Upper lobe of left lung (tissue), 6 donors: ENCODE measurements around the gene ERG. TPM values are rescaled to one million over a fixed set of nuclear protein-coding genes. Genes with fewer than 3 reads are reported as not detected.

Experiments
- ATAC-seq, 2 donors: fragments of 200-7000 bp; cut with Tn5 transposase; one replicate each; pipeline ENCODE4 v1.9.1; 2022; ENCODE audit warnings: mild to moderate bottlenecking in 2 of 2, moderate library complexity in 2 of 2; ENCODE audit not compliant: low FRiP score in 2 of 2
- DNase-seq, 2 donors: peaks; one replicate each; pipeline ENCODE4 v3.0.0-alpha.2; 2019 to 2020
- H3K27ac ChIP-seq, 4 donors: fragments of 200-600 bp; sonication (generic); one replicate each; pipeline ENCODE4 v1.5.1; 2016 to 2019
- H3K27me3 ChIP-seq, 4 donors: fragments of 200-600 bp; sonication (generic); one replicate each; pipeline ENCODE4 v1.5.1; 2017 to 2019
- H3K36me3 ChIP-seq, 4 donors: fragments of 200-600 bp; sonication (generic); one replicate each; pipeline ENCODE4 v1.5.1; 2016 to 2019
- H3K4me1 ChIP-seq, 4 donors: fragments of 200-600 bp; sonication (generic); one replicate each; pipeline ENCODE4 v1.5.1; 2018 to 2019
- H3K4me3 ChIP-seq, 4 donors: fragments of 200-600 bp; sonication (generic); one replicate each; pipeline ENCODE4 v1.5.1; 2017 to 2019; ENCODE audit warnings: mild to moderate bottlenecking in 2 of 4, moderate library complexity in 1 of 4
- H3K9me3 ChIP-seq, 4 donors: fragments of 200-600 bp; sonication (generic); one replicate each; pipeline ENCODE4 v1.5.1; 2018 to 2019
- EP300 ChIP-seq, 4 donors: sonication (generic); formaldehyde crosslinking; IDR thresholded peaks; one replicate each; pipeline ENCODE4 v1.5.1; 2017; ENCODE audit warnings: antibody characterized with exemption in 4 of 4, control low read depth in 2 of 4
- POLR2A ChIP-seq, 4 donors: fragments of 450-650 bp; IDR thresholded peaks; one replicate each; pipeline ENCODE4 v1.5.1; 2016 to 2017; ENCODE audit warnings: antibody characterized with exemption in 4 of 4, mild to moderate bottlenecking in 2 of 4
- POLR2AphosphoS5 ChIP-seq, 2 donors: sonication (generic); formaldehyde crosslinking; IDR thresholded peaks; one replicate each; pipeline ENCODE4 v1.5.1; 2017; ENCODE audit warnings: antibody characterized with exemption in 2 of 2
- WGBS, 2 donors: methylation state at CpG; one replicate each; pipeline ENCODE4 v1.1.5; 2017 to 2018; 5-methylcytosine and 5-hydroxymethylcytosine counted together
- total RNA-seq, 6 donors: library from RNA; depleted of rRNA in 4 of 6; stranded (reverse); fragments of >200 nt in 4 of 6; gene quantifications; one replicate each; pipeline versions ENCODE4 v1.1.0 to v1.2.1, GENCODE V29; 2016 to 2021
- TF ChIP-seq, protein P1 (sequence below), 6 experiments: fragments of 450-650 bp in 4 of 6; fragments of 200-600 bp in 2 of 6; sonication (generic) in 2 of 6; IDR thresholded peaks; one replicate each; pipeline ENCODE4 v1.5.1; 2016 to 2019; ENCODE audit warnings: antibody characterized with exemption in 6 of 6
- donor health status: DM: no; HTN: no; CAD: no; lungs with moderate emphysema.
- donor health status: DM: no; HTN: yes; CAD: no; lungs with severe emphysema.

ERG gene
- total RNA-seq, 6 donors from 2014 or later = 14.7 to 38.9 (median 18.1) TPM

DNA sequence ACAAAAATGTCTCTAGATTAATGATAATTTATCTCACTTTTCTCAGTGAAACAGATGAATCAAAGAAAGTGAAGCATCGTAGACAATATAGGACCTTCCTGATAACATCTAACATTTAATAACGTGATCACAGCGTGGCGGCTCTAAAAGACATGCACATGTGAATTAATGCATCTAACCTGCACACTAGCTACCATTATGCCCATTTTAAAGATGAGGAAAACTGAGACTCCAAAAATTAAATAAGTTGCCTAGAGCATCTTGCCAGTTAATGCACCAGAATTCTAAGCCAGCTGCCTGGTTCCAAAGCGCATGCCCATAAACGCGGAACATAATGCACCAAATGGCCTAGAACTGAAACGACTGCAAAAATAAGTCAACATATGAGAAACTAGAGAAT is 23.5 kb downstream of the ERG start:
- peak overlapping the region in 3 of 4 donors; percentile 53 to 82 (median 60) for H3K27ac ChIP-seq

DNA sequence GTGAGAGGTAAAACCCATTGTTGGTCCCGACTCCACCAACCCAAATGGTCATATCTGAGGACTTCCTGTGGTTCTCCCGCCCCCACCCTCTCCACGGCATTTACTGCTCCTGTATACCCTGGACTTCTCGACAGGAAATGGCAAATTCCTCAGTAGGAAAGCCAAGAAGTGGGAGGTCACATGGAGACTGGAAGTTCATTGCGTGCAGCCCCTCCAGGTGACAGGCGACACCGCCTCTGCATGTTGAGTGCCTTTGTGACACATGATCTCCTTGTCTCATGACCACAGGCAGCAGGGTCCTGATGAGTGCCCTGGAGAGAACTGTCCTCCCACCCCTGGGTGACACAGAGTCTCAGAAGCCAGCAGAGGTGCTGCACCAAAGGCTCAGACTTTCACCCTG is 24.2 kb downstream of the ERG start:
- H3K36me3 ChIP-seq = no peaks in the 10 kb centered on the region
- H3K27ac ChIP-seq = peak overlapping the region; percentile 16 to 82 (median 36)
- DNase-seq (no peak), ATAC-seq (peak in 1 of 2 donors; percentile 42)
- 37 to 43% methylated on average over 4 to 7 of the region's 7 CpGs for WGBS, 2 donors
- peaks cover 10 to 41% (median 35%) of the 10 kb centered on the region in 4 donors for H3K4me1 ChIP-seq
- TF ChIP-seq, protein P1, sequence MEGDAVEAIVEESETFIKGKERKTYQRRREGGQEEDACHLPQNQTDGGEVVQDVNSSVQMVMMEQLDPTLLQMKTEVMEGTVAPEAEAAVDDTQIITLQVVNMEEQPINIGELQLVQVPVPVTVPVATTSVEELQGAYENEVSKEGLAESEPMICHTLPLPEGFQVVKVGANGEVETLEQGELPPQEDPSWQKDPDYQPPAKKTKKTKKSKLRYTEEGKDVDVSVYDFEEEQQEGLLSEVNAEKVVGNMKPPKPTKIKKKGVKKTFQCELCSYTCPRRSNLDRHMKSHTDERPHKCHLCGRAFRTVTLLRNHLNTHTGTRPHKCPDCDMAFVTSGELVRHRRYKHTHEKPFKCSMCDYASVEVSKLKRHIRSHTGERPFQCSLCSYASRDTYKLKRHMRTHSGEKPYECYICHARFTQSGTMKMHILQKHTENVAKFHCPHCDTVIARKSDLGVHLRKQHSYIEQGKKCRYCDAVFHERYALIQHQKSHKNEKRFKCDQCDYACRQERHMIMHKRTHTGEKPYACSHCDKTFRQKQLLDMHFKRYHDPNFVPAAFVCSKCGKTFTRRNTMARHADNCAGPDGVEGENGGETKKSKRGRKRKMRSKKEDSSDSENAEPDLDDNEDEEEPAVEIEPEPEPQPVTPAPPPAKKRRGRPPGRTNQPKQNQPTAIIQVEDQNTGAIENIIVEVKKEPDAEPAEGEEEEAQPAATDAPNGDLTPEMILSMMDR (IDR thresholded peaks at IDR 0.05) = no peak
- TF ChIP-seq EP300 (IDR thresholded peaks at IDR 0.05) (peak in 3 of 4 donors; percentile 58 to 63 (median 60)), POLR2AphosphoS5 (IDR thresholded peaks at IDR 0.05) (peak; percentile 56 to 79)
- no peaks in the 10 kb centered on the region for H3K27me3 ChIP-seq
- no peak overlapping the region for H3K4me3 ChIP-seq
- H3K9me3 ChIP-seq = no peaks in the 10 kb centered on the region

More for the DNA sequence above, 23.5 kb downstream of the ERG start:
- Histone ChIP-seq H3K36me3 (no peaks in the 10 kb centered on the region), H3K4me3 (no peak overlapping the region), H3K27me3 (no peaks in the 10 kb centered on the region), H3K9me3 (no peaks in the 10 kb centered on the region), H3K4me1 (peaks cover 10 to 44% (median 35%) of the 10 kb centered on the region in 4 donors)
- DNase-seq (no peak), ATAC-seq (no peak)
- TF ChIP-seq POLR2A (IDR thresholded peaks at IDR 0.05) = no peak
- TF ChIP-seq POLR2AphosphoS5 (IDR thresholded peaks at IDR 0.05) = no peak
- TF ChIP-seq, protein P1 (IDR thresholded peaks at IDR 0.05) = no peak
- no peak for TF ChIP-seq EP300 (IDR thresholded peaks at IDR 0.05)
- WGBS, 2 donors = 85 to 92% methylated on average over 8 of the region's 8 CpGs

DNA sequence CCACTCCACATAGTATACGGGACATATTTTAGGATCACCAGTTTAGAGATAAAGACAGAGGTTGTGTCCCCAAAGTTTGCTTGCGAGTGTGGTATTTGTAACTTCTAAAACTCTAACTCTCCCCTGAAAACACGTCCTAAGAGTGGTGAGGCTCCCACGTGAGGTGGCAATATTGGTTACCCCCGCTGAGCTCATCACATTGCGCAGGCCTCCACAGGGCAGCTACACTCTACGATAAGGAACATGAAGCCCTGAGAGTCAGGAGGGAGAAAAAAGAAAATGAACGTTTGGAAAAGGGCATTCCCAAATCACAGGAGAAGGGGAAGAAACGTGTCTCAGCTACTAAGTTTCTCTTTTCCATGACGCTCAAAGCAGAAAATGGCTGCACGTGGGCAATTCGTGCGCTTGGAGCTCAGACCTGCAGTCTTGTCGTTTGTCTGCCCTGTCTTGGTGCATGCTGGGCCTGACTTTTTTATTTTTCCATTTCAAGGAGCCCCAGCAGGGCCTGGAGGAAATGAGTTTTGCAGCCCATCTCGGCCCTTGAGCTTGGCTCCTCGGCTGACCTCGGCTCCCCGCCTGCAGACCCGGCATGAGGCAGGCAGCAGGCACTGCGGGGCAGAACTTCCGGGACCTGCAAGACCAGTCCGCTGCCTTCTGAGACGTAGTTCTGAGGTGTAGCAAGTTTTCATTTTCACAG is 25.7 kb downstream of the ERG start:
- no peaks in the 10 kb centered on the region for H3K9me3 ChIP-seq
- H3K4me3 ChIP-seq = peak overlapping the region in 2 of 4 donors; percentile 17 to 28
- DNase-seq (peak in 1 of 2 donors; percentile 41), ATAC-seq (no peak)
- peak overlapping the region in 2 of 4 donors; percentile 0 to 44 for H3K27ac ChIP-seq
- TF ChIP-seq POLR2A (IDR thresholded peaks at IDR 0.05) = no peak
- TF ChIP-seq EP300 (IDR thresholded peaks at IDR 0.05) = no peak
- no peak for TF ChIP-seq POLR2AphosphoS5 (IDR thresholded peaks at IDR 0.05)
- TF ChIP-seq, protein P1 (IDR thresholded peaks at IDR 0.05) = no peak
- H3K4me1 ChIP-seq = peaks cover 2 to 42% (median 33%) of the 10 kb centered on the region in 4 donors
- H3K27me3 ChIP-seq = no peaks in the 10 kb centered on the region
- 40 to 44% methylated on average over 23 of the region's 23 CpGs for WGBS, 2 donors
- H3K36me3 ChIP-seq = no peaks in the 10 kb centered on the region

DNA sequence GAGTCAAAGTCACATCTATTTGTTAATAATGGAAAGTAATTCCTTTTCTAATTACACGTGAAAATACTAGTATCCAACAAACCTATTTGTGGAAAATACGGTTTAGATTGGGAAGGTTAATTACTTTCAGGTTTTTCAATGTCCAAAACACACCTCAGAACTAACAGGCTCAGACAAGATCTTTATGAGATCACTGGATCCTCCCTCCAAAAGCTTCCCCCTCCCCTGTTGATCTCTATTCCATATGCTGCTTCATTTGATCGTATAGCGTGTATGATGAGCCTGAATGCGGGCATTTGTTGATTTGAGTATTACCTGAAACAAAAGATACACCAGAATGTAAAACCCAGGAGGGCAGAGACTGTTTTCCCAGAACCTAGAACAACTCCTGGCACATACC is 26.5 kb downstream of the ERG start:
- H3K4me3 ChIP-seq = no peak overlapping the region
- no peaks in the 10 kb centered on the region for H3K27me3 ChIP-seq
- H3K36me3 ChIP-seq = no peaks in the 10 kb centered on the region
- peaks cover 2 to 42% (median 32%) of the 10 kb centered on the region in 4 donors for H3K4me1 ChIP-seq
- no peak for ATAC-seq
- peak overlapping the region in 2 of 4 donors; percentile 0 to 44 for H3K27ac ChIP-seq
- WGBS, 2 donors = 73 to 84% methylated on average over 5 of the region's 5 CpGs
- no peak for TF ChIP-seq EP300 (IDR thresholded peaks at IDR 0.05)
- TF ChIP-seq, protein P1 (IDR thresholded peaks at IDR 0.05) = no peak
- no peak for TF ChIP-seq POLR2AphosphoS5 (IDR thresholded peaks at IDR 0.05)
- no peak for TF ChIP-seq POLR2A (IDR thresholded peaks at IDR 0.05)
- no peaks in the 10 kb centered on the region for H3K9me3 ChIP-seq
- no peak for DNase-seq
